ENCODE measurements around the gene SLC10A1. TPM values are rescaled to one million over a fixed set of nuclear protein-coding genes. Genes with fewer than 3 reads are reported as not detected.
A peak's percentile ranks its signal among the peaks of the same experiment; 100 is the strongest.

Gene SLC10A1
- total and polyA plus RNA-seq, 7 donors: not detected

GRCh38 chr14:69775012-69775411 is 22.0 kb downstream of the SLC10A1 start:
- H3K36me3 ChIP-seq (ENCODE audit: insufficient read depth in 1 of 2, low read depth in 1 of 2): peaks cover 33 to 99% of the 10 kb centered on the region in 2 donors
- H3K27ac ChIP-seq: no peak overlapping the region
- no peak for TF ChIP-seq CTCF (IDR thresholded peaks at IDR 0.05)
- no peak overlapping the region for H3K4me3 ChIP-seq
- H3K9me3 ChIP-seq: no peaks in the 10 kb centered on the region
- peaks cover 35% of the 10 kb centered on the region for H3K4me1 ChIP-seq
- ATAC-seq (no peak), DNase-seq (no peak)
- WGBS, 3 donors: 76 to 92% (median 81%) methylated on average over 3 of the region's 3 CpGs
- intact Hi-C loops (cut with DNase I): no loop called here
- H3K27me3 ChIP-seq (ENCODE audit: insufficient read depth in 3 of 3, low read length in 2 of 3): no peaks in the 10 kb centered on the region

- no peak overlapping the region for H3K4me3 ChIP-seq
- peaks cover 34 to 99% of the 10 kb centered on the region in 2 donors for H3K36me3 ChIP-seq (ENCODE audit: insufficient read depth in 1 of 2, low read depth in 1 of 2)
- intact Hi-C loops (cut with DNase I): no loop called here
- ATAC-seq (peak in 2 of 4 donors; percentile 8 to 15), DNase-seq (no peak)
- WGBS, 3 donors: 91 to 94% (median 94%) methylated on average over 7 of the region's 7 CpGs
- TF ChIP-seq CTCF (IDR thresholded peaks at IDR 0.05): no peak
- H3K27me3 ChIP-seq (ENCODE audit: insufficient read depth in 3 of 3, low read length in 2 of 3): no peaks in the 10 kb centered on the region
- H3K9me3 ChIP-seq: no peaks in the 10 kb centered on the region
- no peak overlapping the region for H3K27ac ChIP-seq
- peaks cover 48% of the 10 kb centered on the region for H3K4me1 ChIP-seq
Measured at GRCh38 chr14:69773571-69774276, 23.3 kb downstream of the SLC10A1 start.

GRCh38 chr14:69772082-69773017 is 24.7 kb downstream of the SLC10A1 start:
- intact Hi-C loops (cut with DNase I): no loop called here
- no peak overlapping the region for H3K4me3 ChIP-seq
- peaks cover 34 to 95% of the 10 kb centered on the region in 2 donors for H3K36me3 ChIP-seq (ENCODE audit: insufficient read depth in 1 of 2, low read depth in 1 of 2)
- no peak for TF ChIP-seq CTCF (IDR thresholded peaks at IDR 0.05)
- H3K27me3 ChIP-seq (ENCODE audit: insufficient read depth in 3 of 3, low read length in 2 of 3): no peaks in the 10 kb centered on the region
- 77 to 90% (median 82%) methylated on average over 11 of the region's 11 CpGs for WGBS, 3 donors
- peaks cover 52% of the 10 kb centered on the region for H3K4me1 ChIP-seq
- DNase-seq (no peak), ATAC-seq (no peak)
- H3K9me3 ChIP-seq: no peaks in the 10 kb centered on the region
- H3K27ac ChIP-seq: no peak overlapping the region

GRCh38 chr14:69771136-69771535 is 25.9 kb downstream of the SLC10A1 start:
- DNase-seq: no peak
- 89 to 93% (median 91%) methylated on average over 16 of the region's 16 CpGs for WGBS, 3 donors
- no peaks in the 10 kb centered on the region for H3K27me3 ChIP-seq (ENCODE audit: insufficient read depth in 3 of 3, low read length in 2 of 3)
- peaks cover 42% of the 10 kb centered on the region for H3K4me1 ChIP-seq
- peaks cover 25 to 83% of the 10 kb centered on the region in 2 donors for H3K36me3 ChIP-seq (ENCODE audit: insufficient read depth in 1 of 2, low read depth in 1 of 2)
- H3K4me3 ChIP-seq: no peak overlapping the region
- H3K27ac ChIP-seq: peak overlapping the region; percentile 11
- no peak for TF ChIP-seq CTCF (IDR thresholded peaks at IDR 0.05)
- ATAC-seq: no peak
- intact Hi-C loops (cut with DNase I): no loop called here
- H3K9me3 ChIP-seq: no peaks in the 10 kb centered on the region
